Measurements from ENCODE around the gene ACOX3. TPM values are rescaled to one million over a fixed set of nuclear protein-coding genes. Genes with fewer than 3 reads are reported as not detected.

The ACOX3 gene
- polyA plus RNA-seq, 1 experiment: 7.9 TPM

GRCh38 chr4:8380511-8381415 lies 59.8 kb downstream of the ACOX3 start:
- Histone ChIP-seq H3K4me3 (ENCODE audit: low read depth, low read length) (no peak overlapping the region), H3K27ac (ENCODE audit: low read depth, low read length) (no peak overlapping the region), H3K27me3 (ENCODE audit: control insufficient read depth, insufficient read depth, low read length) (no peaks in the 10 kb centered on the region), H3K9me3 (ENCODE audit: control insufficient read depth, insufficient read depth, low read length) (no peaks in the 10 kb centered on the region; the same call in 1 of the 2 replicates)
- no peak for DNase-seq (ENCODE audit: low read depth, low spot score)
- CTCF ChIA-PET: no interaction called here
- POLR2A ChIA-PET: no interaction called here
- no peak for TF ChIP-seq CTCF (IDR thresholded peaks at IDR 0.05; ENCODE audit: low read depth, low read length)

- ChIA-PET CTCF (no interaction called here), POLR2A (no interaction called here)
- H3K27me3 ChIP-seq (ENCODE audit: control insufficient read depth, insufficient read depth, low read length): no peaks in the 10 kb centered on the region
- no peak overlapping the region for H3K4me3 ChIP-seq (ENCODE audit: low read depth, low read length)
- no peak for TF ChIP-seq CTCF (IDR thresholded peaks at IDR 0.05; ENCODE audit: low read depth, low read length)
- no peak for DNase-seq (ENCODE audit: low read depth, low spot score)
- no peaks in the 10 kb centered on the region; the same call in 1 of the 2 replicates for H3K9me3 ChIP-seq (ENCODE audit: control insufficient read depth, insufficient read depth, low read length)
- no peak overlapping the region for H3K27ac ChIP-seq (ENCODE audit: low read depth, low read length)
Observed at GRCh38 chr4:8379771-8380170, 60.8 kb downstream of the ACOX3 start.

DNA sequence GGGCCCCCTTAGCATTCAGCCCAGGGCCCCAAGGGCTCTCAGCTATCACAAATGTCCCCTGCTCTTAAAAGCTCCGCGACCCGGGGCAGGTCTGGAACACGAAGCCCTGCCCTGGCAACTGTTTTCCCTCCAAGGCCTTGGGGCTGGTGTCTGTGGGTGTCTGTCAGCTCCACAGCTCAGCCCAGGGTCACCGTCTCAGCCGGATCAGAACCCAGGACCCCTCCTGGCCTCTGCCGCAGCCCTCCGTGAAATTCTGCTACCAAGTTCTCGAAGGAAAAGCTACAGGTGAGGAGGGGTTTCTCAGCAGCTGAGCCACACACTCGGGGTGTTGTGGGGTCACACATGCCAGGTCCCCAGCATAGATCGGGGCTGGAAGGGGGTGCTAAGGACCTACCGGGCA lies 61.2 kb downstream of the ACOX3 start:
- TF ChIP-seq CTCF (IDR thresholded peaks at IDR 0.05; ENCODE audit: low read depth, low read length): no peak
- CTCF ChIA-PET: no interaction called here
- Histone ChIP-seq H3K27ac (ENCODE audit: low read depth, low read length) (no peak overlapping the region), H3K9me3 (ENCODE audit: control insufficient read depth, insufficient read depth, low read length) (no peaks in the 10 kb centered on the region), H3K27me3 (ENCODE audit: control insufficient read depth, insufficient read depth, low read length) (no peaks in the 10 kb centered on the region), H3K4me3 (ENCODE audit: low read depth, low read length) (no peak overlapping the region)
- no peak for DNase-seq (ENCODE audit: low read depth, low spot score)
- POLR2A ChIA-PET: no interaction called here

DNA sequence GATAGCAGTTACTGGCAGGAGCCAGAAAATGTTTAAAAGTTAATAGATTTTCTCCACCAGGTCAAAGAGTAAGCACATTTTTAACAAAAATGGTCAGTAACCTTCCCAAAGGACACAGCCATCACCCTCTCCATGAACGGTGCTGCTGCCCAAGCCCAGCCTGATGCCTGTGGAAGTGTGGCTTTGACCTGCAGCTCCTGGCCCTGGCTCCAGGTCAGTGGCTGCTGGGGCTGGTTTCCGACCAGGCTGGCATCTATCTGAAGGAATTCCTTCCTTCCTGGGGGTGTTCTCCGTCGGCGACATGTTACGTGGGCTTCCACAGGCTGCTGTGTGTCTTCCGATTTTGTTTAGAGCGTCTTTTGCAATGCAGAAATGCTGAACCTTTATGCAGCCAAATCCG lies 61.7 kb downstream of the ACOX3 start:
- Histone ChIP-seq H3K27ac (ENCODE audit: low read depth, low read length) (no peak overlapping the region), H3K27me3 (ENCODE audit: control insufficient read depth, insufficient read depth, low read length) (no peaks in the 10 kb centered on the region), H3K4me3 (ENCODE audit: low read depth, low read length) (no peak overlapping the region), H3K9me3 (ENCODE audit: control insufficient read depth, insufficient read depth, low read length) (no peaks in the 10 kb centered on the region)
- no peak for TF ChIP-seq CTCF (IDR thresholded peaks at IDR 0.05; ENCODE audit: low read depth, low read length)
- ChIA-PET CTCF (no interaction called here), POLR2A (no interaction called here)
- no peak for DNase-seq (ENCODE audit: low read depth, low spot score)

GRCh38 chr4:8378101-8378724 lies 62.3 kb downstream of the ACOX3 start:
- CTCF ChIA-PET: no interaction called here

More at GRCh38 chr4:8378101-8378724, 62.3 kb downstream of the ACOX3 start:
- POLR2A ChIA-PET: no interaction called here
- Histone ChIP-seq H3K27ac (ENCODE audit: low read depth, low read length) (no peak overlapping the region), H3K27me3 (ENCODE audit: control insufficient read depth, insufficient read depth, low read length) (no peaks in the 10 kb centered on the region), H3K4me3 (ENCODE audit: low read depth, low read length) (no peak overlapping the region), H3K9me3 (ENCODE audit: control insufficient read depth, insufficient read depth, low read length) (no peaks in the 10 kb centered on the region)
- DNase-seq (ENCODE audit: low read depth, low spot score): no peak
- no peak for TF ChIP-seq CTCF (IDR thresholded peaks at IDR 0.05; ENCODE audit: low read depth, low read length)

All from AG04450 (cell line).